OCI-LY7 (cell line): ENCODE results near the gene ZSCAN30. TPM values are rescaled to one million over a fixed set of nuclear protein-coding genes. Genes with fewer than 3 reads are reported as not detected.

Experiments used
- BruUV-seq: library from RNA; stranded (reverse); fragments of 400-500 nt; replicated peaks from 2 replicates; lab custom pipeline; 2021; lab: Mats Ljungman, UMichigan
- CTCF ChIA-PET: fragments of 300-600 bp; sonication (Branson Sonifier 250); formaldehyde crosslinking; loops from one replicate; lab custom pipeline; 2022; ENCODE audit warnings: antibody characterized with exemption; ENCODE audit not compliant: unreplicated experiment; lab: Charles Lee
- POLR2A ChIA-PET: fragments of 300-600 bp; sonication (Branson Sonifier 250); formaldehyde crosslinking; loops from one replicate; lab custom pipeline; 2022; ENCODE audit warnings: antibody characterized with exemption; lab: Charles Lee
- DNase-seq: peaks from one replicate; pipeline ENCODE4 v3.0.0-alpha.2; 2015; ENCODE audit warnings: low spot score
- H2AFZ ChIP-seq: fragments of 200-600 bp; sonication (generic), shearing (Covaris generic); 2 replicates; pipeline ENCODE4 v1.6.1; 2014; ENCODE audit warnings: mild to moderate bottlenecking, antibody characterized with exemption, low read length, moderate library complexity
- H3K27ac ChIP-seq: fragments of 200-600 bp; sonication (generic); 2 replicates; pipeline ENCODE4 v1.5.1; 2014; ENCODE audit warnings: mixed run types, low read depth, mild to moderate bottlenecking, moderate library complexity, low read length, inconsistent platforms; ENCODE audit not compliant: poor library complexity, severe bottlenecking
- H3K36me3 ChIP-seq: fragments of 200-600 bp; sonication (generic); 2 replicates; pipeline ENCODE4 v1.6.1; 2014; ENCODE audit warnings: mild to moderate bottlenecking, antibody characterized with exemption, low read length, moderate library complexity, mixed read lengths; ENCODE audit not compliant: insufficient read depth
- H3K4me1 ChIP-seq: fragments of 200-600 bp; sonication (generic); 2 replicates; pipeline ENCODE4 v1.5.1; 2014; ENCODE audit warnings: mild to moderate bottlenecking, low read length; ENCODE audit not compliant: insufficient read depth, poor library complexity, severe bottlenecking
- H3K4me2 ChIP-seq: fragments of 200-600 bp; sonication (generic); 2 replicates; pipeline ENCODE4 v1.6.1; 2014; ENCODE audit warnings: mild to moderate bottlenecking, low read length
- H3K4me3 ChIP-seq: fragments of 200-600 bp; sonication (generic); 2 replicates; pipeline ENCODE4 v1.5.1; 2014; ENCODE audit warnings: mild to moderate bottlenecking, low read depth, low read length; ENCODE audit not compliant: poor library complexity, severe bottlenecking
- H3K79me2 ChIP-seq: fragments of 200-600 bp; sonication (generic); 2 replicates; pipeline ENCODE4 v1.6.1; 2016; ENCODE audit warnings: low read depth, mild to moderate bottlenecking, low read length, moderate library complexity, mixed read lengths; ENCODE audit not compliant: insufficient read depth
- H3K9me2 ChIP-seq: fragments of 200-600 bp; sonication (generic); 2 replicates; pipeline ENCODE4 v1.6.1; 2016; ENCODE audit warnings: mild to moderate bottlenecking, low read length, mixed read lengths; ENCODE audit not compliant: insufficient read depth
- H3K9me3 ChIP-seq: fragments of 200-600 bp; sonication (generic); 2 replicates; pipeline ENCODE4 v1.6.1; 2014; ENCODE audit warnings: mild to moderate bottlenecking, mixed run types, low read length, mixed read lengths
- H4K20me1 ChIP-seq: fragments of 200-600 bp; sonication (generic); 2 replicates; pipeline ENCODE4 v1.6.1; 2014; ENCODE audit warnings: mild to moderate bottlenecking, antibody characterized with exemption, low read length, moderate library complexity, mixed read lengths; ENCODE audit not compliant: insufficient read depth
- EZH2phosphoT487 ChIP-seq: fragments of 200-600 bp; sonication (generic); IDR thresholded peaks from 2 replicates; pipeline ENCODE4 v1.6.1; 2018; ENCODE audit warnings: low read depth, borderline replicate concordance, mild to moderate bottlenecking, mixed run types, antibody characterized with exemption, low read length, moderate library complexity, mixed read lengths
- intact Hi-C: fragments of 100-400 bp; cut with micrococcal nuclease; formaldehyde crosslinking; loops from one replicate; pipeline ENCODE4 v1.10.0; 2022; ENCODE audit not compliant: unreplicated experiment
- total RNA-seq, 2 experiments: library from RNA; depleted of rRNA in 1 of 2; stranded (reverse); fragments of >200 nt in 1 of 2; shearing (Covaris generic) in 1 of 2; gene quantifications; 2 replicates each; pipeline ENCODE4 v1.2.3, GENCODE V29; 2014 to 2022
- TF ChIP-seq, protein P1 (sequence below): fragments of 200-600 bp; sonication (generic); conservative IDR thresholded peaks from 2 replicates; pipeline ENCODE4 v1.5.1; 2014; ENCODE audit warnings: mild to moderate bottlenecking, antibody characterized with exemption, low read length, moderate library complexity, mixed read lengths

The ZSCAN30 gene
- total RNA-seq, 2 experiments from 2014 or later: 4.3 to 7.6 TPM

DNA sequence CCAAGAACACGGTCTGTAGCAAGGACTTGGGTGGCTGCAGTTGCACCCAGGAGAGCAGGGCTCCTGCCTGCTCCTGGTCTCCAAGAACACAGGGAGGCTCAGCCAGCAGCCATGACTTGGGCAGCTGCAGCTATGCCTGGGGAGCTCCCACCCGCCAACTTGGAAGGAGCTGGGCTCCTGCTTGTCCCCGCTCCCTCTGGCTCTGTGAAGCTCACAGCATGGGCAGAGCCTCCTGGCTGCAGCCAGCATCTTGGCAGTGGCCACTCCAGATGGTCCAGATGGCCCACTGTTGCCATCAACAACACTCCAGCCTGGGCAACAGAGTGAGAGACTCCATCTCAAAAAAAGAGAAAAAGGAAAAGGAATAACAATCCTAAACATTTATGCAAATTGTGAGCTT, 5.2 kb downstream of the ZSCAN30 start:
- no peaks in the 10 kb centered on the region for H3K4me1 ChIP-seq
- CTCF ChIA-PET: no interaction called here
- no peaks in the 10 kb centered on the region for H3K9me3 ChIP-seq
- no peaks in the 10 kb centered on the region for H3K9me2 ChIP-seq
- POLR2A ChIA-PET: no interaction called here
- H3K4me3 ChIP-seq: no peak overlapping the region
- TF ChIP-seq EZH2phosphoT487: no peak
- TF ChIP-seq, protein P1, sequence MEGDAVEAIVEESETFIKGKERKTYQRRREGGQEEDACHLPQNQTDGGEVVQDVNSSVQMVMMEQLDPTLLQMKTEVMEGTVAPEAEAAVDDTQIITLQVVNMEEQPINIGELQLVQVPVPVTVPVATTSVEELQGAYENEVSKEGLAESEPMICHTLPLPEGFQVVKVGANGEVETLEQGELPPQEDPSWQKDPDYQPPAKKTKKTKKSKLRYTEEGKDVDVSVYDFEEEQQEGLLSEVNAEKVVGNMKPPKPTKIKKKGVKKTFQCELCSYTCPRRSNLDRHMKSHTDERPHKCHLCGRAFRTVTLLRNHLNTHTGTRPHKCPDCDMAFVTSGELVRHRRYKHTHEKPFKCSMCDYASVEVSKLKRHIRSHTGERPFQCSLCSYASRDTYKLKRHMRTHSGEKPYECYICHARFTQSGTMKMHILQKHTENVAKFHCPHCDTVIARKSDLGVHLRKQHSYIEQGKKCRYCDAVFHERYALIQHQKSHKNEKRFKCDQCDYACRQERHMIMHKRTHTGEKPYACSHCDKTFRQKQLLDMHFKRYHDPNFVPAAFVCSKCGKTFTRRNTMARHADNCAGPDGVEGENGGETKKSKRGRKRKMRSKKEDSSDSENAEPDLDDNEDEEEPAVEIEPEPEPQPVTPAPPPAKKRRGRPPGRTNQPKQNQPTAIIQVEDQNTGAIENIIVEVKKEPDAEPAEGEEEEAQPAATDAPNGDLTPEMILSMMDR: no peak
- no peak for DNase-seq
- no peaks in the 10 kb centered on the region for H3K79me2 ChIP-seq
- H3K36me3 ChIP-seq: no peaks in the 10 kb centered on the region; the same call in 1 of the 2 replicates
- intact Hi-C loops: no loop called here
- no TSS peak for BruUV-seq
- H3K27ac ChIP-seq: no peak overlapping the region
- H2AFZ ChIP-seq: no peak overlapping the region
- H4K20me1 ChIP-seq: no peaks in the 10 kb centered on the region
- H3K4me2 ChIP-seq: no peak overlapping the region

DNA sequence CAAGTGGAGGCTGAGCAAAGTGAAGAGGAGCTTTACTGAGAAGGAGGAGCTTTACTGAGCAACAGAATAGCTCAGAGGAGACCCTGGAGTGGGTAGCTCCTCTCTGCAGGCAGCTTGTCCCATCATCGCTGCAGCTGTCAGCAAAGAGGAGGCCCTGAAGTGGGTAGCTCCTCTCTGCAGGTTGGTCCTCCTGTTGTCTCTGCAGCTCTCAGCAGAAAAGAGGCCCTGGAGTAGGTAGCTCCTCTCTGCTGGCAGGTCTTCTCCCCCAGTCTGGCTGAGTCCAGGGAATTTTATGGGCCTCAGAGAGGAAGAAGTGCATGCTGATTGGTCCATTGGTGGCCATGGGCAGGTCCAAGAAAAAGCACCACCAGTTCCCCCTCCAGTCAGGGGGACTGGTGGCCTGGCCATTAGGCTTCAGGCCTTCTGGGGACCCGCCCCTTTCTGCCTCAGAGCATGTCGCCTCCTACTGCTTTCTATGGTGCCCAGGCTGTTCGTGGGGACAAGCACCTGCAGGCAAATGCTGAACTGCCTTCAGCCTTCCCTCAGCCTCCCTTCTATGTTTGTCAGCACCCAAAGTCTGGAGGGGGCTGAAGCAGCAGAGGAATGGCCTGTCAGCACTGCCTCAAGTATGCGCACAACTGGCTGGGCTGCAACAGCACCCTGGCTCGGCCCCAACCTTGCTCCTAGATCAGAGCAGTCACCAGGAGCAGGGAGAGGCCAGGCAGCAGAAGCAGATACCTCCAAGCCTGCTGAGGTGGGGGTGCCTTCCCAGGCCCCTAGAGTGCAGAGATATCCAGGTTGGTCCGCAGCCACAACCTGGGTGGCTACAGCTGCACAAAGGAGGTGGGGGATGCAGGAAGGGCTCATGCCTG, 5.9 kb downstream of the ZSCAN30 start:
- Histone ChIP-seq H3K4me3 (no peak overlapping the region), H3K9me2 (no peaks in the 10 kb centered on the region), H3K4me2 (no peak overlapping the region), H3K4me1 (no peaks in the 10 kb centered on the region), H4K20me1 (no peaks in the 10 kb centered on the region), H3K79me2 (no peaks in the 10 kb centered on the region), H2AFZ (no peak overlapping the region), H3K36me3 (no peaks in the 10 kb centered on the region; the same call in 1 of the 2 replicates), H3K9me3 (no peaks in the 10 kb centered on the region), H3K27ac (no peak overlapping the region)
- no peak for TF ChIP-seq EZH2phosphoT487
- TF ChIP-seq, protein P1: no peak
- intact Hi-C loops: no loop called here
- no TSS peak for BruUV-seq
- ChIA-PET POLR2A (interaction anchor here (0.5 kb wide), 2 partner anchors 44 to 119 kb away, joined by 4 read pairs; partner anchors contain the start of gene ZNF397), CTCF (no interaction called here)
- peak; percentile 22 for DNase-seq

DNA sequence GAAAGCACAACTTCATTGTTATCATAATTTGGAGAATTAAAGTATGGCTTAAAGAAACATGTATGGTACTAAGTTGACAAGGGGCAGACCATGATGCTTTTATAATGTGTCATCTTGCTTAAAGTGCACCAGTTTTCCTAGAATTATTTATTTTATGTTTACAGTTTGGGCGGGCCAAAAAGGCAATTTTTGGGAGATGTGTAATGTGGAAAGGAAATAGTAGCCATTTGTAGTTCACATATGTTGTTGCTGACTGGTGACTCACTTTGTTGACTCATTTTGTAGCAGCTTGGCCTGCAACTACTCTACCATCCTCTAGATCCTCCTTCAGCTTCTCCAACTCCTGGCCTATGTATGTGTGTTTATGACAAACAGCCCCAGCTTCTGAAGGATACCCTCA, 7.7 kb downstream of the ZSCAN30 start:
- Histone ChIP-seq H3K9me2 (no peaks in the 10 kb centered on the region), H3K79me2 (no peaks in the 10 kb centered on the region)

More for the DNA sequence above, 7.7 kb downstream of the ZSCAN30 start:
- Histone ChIP-seq H2AFZ (no peak overlapping the region), H3K27ac (no peak overlapping the region), H3K4me2 (no peak overlapping the region), H4K20me1 (no peaks in the 10 kb centered on the region), H3K36me3 (no peaks in the 10 kb centered on the region; the same call in 1 of the 2 replicates), H3K9me3 (no peaks in the 10 kb centered on the region), H3K4me3 (no peak overlapping the region), H3K4me1 (no peaks in the 10 kb centered on the region)
- ChIA-PET POLR2A (no interaction called here), CTCF (no interaction called here)
- BruUV-seq: no TSS peak
- no peak for DNase-seq
- no peak for TF ChIP-seq EZH2phosphoT487
- TF ChIP-seq, protein P1: no peak
- intact Hi-C loops: no loop called here
